GM19468 (cell line): ENCODE measurements around the gene MRPL58.
A peak's percentile ranks its signal among the peaks of the same experiment; 100 is the strongest.
"Not testable (repeated sequence)": the region's sequence is repeated elsewhere in the genome, so short reads cannot be mapped to it uniquely, and the experiment has no call there.

Experiments used
- ATAC-seq: cut with Tn5 transposase; IDR thresholded peaks from one replicate; pipeline ENCODE4 v1.9.1; 2021; ENCODE audit warnings: mild to moderate bottlenecking, moderate library complexity, moderate number of reproducible peaks; ENCODE audit not compliant: unreplicated experiment; ENCODE audit errors: extremely low read depth

The MRPL58 gene

GRCh38 chr17:75012346-75013091, at the start of gene MRPL58:
Gene MRPL58 (plus strand): TSS chr17:75012670. CDS start chr17:75012687, 17 bp downstream.
- peak; percentile 81 for ATAC-seq

DNA sequence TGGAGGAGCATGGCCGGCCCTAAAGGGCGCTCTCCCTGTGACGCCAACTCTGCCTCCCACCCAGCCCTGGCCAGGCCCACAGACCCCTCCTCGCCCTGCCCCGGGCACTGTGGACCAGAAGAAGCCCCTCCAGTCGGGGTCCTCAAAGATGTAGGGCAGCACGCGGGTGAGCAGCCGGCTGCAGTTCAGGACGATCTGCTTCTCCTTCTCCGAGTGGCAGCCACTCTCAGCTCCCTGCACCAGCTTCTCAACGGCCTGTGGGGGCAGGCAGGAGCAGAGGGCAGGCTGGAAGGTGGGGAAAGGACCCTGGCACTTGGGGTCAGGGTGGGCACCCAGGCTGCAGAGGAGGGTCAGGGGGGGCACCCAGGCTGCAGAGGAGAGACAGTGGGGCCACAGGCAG, 48.8 kb upstream of the MRPL58 start:
- ATAC-seq = no peak

GRCh38 chr17:74964246-74964761, 48.2 kb upstream of the MRPL58 start:
- ATAC-seq = no peak

DNA sequence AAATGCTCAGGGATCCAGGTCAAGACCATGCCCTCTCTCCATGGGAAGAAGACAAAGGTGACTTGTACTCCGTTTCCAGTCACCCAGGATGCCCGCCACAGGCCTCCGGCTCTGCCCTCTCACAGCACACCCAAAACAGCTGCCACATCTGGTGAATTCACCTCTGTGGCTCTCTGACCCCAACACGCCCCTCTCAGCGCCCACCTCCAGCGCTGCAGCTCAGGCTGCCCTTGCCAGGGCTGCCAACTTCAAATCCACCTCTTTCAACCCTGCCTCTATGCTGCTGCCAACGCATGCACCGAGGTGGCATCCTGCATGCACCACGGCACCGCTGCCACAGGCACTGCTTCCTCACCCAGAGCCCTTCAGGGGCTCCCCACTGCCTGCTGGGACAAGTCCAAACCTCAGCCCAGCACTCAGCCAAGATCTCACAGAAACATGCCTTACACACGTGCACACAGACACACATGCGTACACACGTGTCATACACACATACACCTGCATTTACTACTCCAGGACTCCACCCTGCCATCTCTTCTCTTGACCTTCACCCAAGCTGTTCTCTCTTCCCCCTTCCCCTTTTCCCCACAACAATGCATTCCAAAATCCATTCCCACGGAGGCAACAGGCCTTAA, 47.4 kb upstream of the MRPL58 start:
- no peak for ATAC-seq

- no peak for ATAC-seq
Observed at GRCh38 chr17:74968361-74968780, 44.1 kb upstream of the MRPL58 start.

- not testable (repeated sequence) for ATAC-seq
Observed at GRCh38 chr17:74969501-74969900, 43.0 kb upstream of the MRPL58 start.

GRCh38 chr17:74970395-74970794, 42.1 kb upstream of the MRPL58 start:
- no peak for ATAC-seq

DNA sequence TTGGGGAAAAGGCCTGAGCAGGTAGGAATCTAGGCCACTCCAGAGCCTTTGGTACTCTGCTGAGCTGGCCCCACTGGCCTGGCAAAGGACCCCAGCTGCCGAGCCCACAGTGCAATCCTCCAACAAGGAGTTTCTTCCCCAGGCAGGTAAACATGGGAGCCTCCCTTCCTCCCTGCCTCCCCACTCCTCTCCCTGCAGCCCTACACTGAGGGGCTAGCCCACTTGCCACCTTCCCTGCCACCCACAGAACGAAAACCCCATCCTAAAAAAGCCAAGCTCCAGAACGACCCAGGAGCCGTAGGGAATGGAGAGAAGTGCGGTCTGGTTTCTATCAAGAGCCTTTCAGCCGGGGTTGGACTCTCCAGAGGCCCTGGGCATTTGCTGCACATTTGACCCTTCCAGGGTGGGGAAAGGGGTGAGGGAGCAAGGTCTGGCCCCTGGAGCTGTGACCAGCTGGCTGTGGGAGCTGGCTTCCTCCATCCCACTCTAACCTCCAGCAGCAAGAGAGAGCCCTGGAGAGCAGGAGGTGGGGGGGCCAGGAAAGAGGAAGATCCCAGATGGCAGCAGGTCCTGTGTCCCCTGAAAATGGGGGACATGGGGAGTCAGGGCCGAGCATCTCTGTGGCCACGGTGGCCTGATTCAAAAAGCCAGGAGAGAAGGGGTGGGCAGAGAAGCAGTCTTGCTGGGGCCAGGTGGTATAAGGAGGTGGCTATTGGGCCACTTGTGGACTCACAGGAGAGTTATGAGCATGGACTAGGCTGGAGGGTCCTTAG, 41.2 kb upstream of the MRPL58 start:
- no peak for ATAC-seq

DNA sequence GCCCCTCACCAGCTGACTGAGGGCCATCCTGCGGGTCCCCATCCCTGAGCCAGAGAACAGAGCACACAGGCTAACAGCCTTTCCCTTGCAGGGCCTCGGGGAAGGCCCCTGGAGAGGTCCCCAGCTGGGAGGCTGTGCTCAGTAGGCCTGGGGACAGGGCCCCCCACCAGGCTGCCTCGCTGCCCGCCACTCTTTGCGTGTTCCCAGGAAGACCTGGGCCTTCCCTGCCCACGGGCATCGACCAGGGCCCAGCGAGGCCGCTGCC, 40.7 kb upstream of the MRPL58 start:
- no peak for ATAC-seq

GRCh38 chr17:74972107-74972972, 40.1 kb upstream of the MRPL58 start, which contains the start of gene HID1:
Gene HID1 (minus strand): TSS chr17:74972759. CDS start chr17:74972656, 103 bp downstream.
- ATAC-seq = no peak

GRCh38 chr17:74972973-74973328, 39.5 kb upstream of the MRPL58 start:
- ATAC-seq = no peak

DNA sequence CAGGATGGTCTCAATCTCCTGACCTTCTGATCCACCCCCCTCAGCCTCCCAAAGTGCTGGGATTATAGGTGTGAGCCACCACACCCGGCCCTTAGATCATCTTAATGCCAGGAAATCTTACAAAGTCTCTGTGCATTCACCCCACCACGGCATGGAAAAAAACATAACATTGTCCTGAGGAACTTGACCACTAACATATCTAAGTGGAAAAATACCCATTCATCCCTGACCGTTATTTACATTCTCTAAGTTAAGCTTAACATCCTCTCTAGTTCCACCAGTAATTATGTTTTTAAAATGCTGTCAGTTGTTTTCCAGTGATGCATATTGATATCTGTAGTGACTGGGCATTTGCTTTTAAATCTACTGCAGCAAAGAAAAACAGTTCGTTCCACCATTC, 36.5 kb upstream of the MRPL58 start:
- ATAC-seq = no peak

- ATAC-seq = no peak
Observed at GRCh38 chr17:74977802-74978201, 34.7 kb upstream of the MRPL58 start.

DNA sequence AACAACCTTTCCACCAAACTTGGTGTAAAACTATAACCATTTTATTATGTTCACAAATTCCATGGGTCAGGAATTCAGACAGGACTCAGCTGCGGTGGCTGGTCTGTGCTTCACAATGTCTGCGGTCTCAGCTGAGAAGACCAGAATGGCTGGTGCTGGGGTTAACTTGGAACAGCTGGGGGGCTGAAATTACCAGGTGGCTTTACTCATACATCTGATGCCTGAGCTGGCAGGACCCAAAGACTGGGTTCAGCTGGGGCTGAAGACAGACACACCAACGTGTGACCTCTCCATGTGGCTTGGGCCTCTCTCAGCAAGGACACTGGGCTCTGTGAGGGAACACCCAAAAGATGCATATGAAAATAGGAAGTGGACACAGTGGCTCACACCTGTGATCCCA, 34.2 kb upstream of the MRPL58 start:
- ATAC-seq = no peak

- no peak for ATAC-seq
Observed at GRCh38 chr17:74979408-74980146, 32.9 kb upstream of the MRPL58 start.

DNA sequence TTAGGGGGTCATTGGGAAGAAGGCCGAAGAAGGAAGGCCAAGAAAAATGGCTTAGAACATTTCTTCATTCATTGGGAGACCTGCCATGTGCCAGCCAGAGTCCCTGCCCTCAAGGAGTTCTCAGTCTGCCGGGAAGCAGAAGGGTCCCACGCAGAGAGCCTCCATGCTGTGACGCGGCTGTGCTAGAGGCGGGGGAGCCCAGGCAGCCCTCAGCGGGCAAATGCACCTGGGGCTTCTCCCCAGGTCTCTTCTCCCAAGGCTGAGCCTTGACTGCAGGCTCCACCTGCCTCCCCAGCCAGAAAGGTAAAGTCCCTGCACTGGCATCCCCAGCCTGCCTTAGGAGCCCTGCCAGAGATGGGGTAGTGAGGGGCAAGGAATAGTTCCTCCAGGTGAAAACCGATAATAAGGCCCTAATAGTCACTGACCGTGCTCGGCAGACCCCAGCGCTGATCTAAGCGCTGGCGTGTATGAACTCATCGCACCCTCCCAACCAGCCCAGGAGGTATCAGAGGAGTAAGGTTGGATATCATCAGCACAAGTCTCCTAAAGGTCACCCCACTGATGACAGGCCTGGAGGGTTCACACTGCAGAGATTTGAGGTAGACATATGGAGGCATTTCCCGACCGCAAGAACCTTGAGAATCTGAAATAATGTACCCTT, 31.0 kb upstream of the MRPL58 start:
- ATAC-seq = no peak

GRCh38 chr17:74981979-74982662, 30.3 kb upstream of the MRPL58 start:
- no peak for ATAC-seq

- not testable (repeated sequence) for ATAC-seq
Observed at GRCh38 chr17:74982663-74983313, 29.7 kb upstream of the MRPL58 start.
